Gastrocnemius medialis (tissue), 4 donors: ENCODE measurements around the gene PRCC. TPM values are rescaled to one million over a fixed set of nuclear protein-coding genes. Genes with fewer than 3 reads are reported as not detected.

Experiments
- ATAC-seq, 2 donors: fragments of 150-250 bp; one replicate each; pipeline ENCODE4 v1.9.1; 2016
- DNase-seq, 2 donors: peaks; one replicate each; pipeline ENCODE4 v3.0.0-alpha.2; 2019
- H3K27ac ChIP-seq, 4 donors: fragments of 200-600 bp; sonication (generic); 1 replicate in 1 of 4; 2 replicates in 3 of 4; pipeline ENCODE4 v1.5.1; 2016 to 2018; ENCODE audit warnings: mild to moderate bottlenecking in 2 of 4, moderate library complexity in 1 of 4
- H3K27me3 ChIP-seq, 3 donors: fragments of 200-600 bp; sonication (generic) in 2 of 3; 1 replicate in 1 of 3; 2 replicates in 2 of 3; pipeline versions ENCODE4 v1.5.1 to v1.6.0; 2016 to 2019; ENCODE audit warnings: mild to moderate bottlenecking in 1 of 3, moderate library complexity in 1 of 3
- H3K36me3 ChIP-seq, 2 donors: fragments of 200-600 bp; sonication (generic) in 1 of 2; one replicate each; pipeline ENCODE4 v1.5.1; 2017 to 2018
- H3K4me1 ChIP-seq, 2 donors: fragments of 200-600 bp; sonication (generic) in 1 of 2; one replicate each; pipeline ENCODE4 v1.5.1; 2016 to 2017; ENCODE audit warnings: mild to moderate bottlenecking in 2 of 2
- H3K4me3 ChIP-seq, 4 donors: fragments of 200-600 bp; sonication (generic) in 3 of 4; 1 replicate in 1 of 4; 2 replicates in 3 of 4; pipeline ENCODE4 v1.5.1; 2016 to 2019; ENCODE audit warnings: mild to moderate bottlenecking in 2 of 4
- H3K9me3 ChIP-seq, 3 donors: fragments of 200-600 bp; sonication (generic) in 2 of 3; 1 replicate in 1 of 3; 2 replicates in 2 of 3; pipeline ENCODE4 v1.5.1; 2016 to 2019
- CTCF ChIP-seq, 5 experiments: fragments of 450-650 bp in 3 of 5; fragments of 200-600 bp in 2 of 5; sonication (generic) in 2 of 5; IDR thresholded peaks in 4 of 5; conservative IDR thresholded peaks in 1 of 5; 1 replicate in 4 of 5; 2 replicates in 1 of 5; pipeline ENCODE4 v1.5.1; 2016 to 2019; ENCODE audit warnings: antibody characterized with exemption in 5 of 5, mild to moderate bottlenecking in 3 of 5, moderate library complexity in 3 of 5
- POLR2A ChIP-seq, 2 donors: fragments of 450-650 bp; IDR thresholded peaks; one replicate each; pipeline ENCODE4 v1.6.1; 2017; ENCODE audit warnings: antibody characterized with exemption in 2 of 2, mild to moderate bottlenecking in 2 of 2, moderate library complexity in 2 of 2
- in situ Hi-C, 4 donors: fragments of 200-750 bp; cut with MboI; loops; one replicate each; pipeline versions ENCODE4 v1.15.0 to v1.8.0; 2017; ENCODE audit warnings: low sequenced_read_pairs in 4 of 4
- intact Hi-C: fragments of 100-400 bp; cut with DNase I; formaldehyde crosslinking; loops from one replicate; pipeline ENCODE4 v1.15.1; 2023; ENCODE audit warnings: low total_unique reads
- total RNA-seq, 4 donors: library from RNA; depleted of rRNA; stranded (reverse); fragments of >200 nt; gene quantifications; one replicate each; pipeline versions ENCODE4 v1.1.0 to v1.2.3, GENCODE V29; 2016

The PRCC gene
- total RNA-seq, 4 donors from 2014 or later: 42.8 to 62.3 (median 46.5) TPM

- TF ChIP-seq CTCF (IDR thresholded peaks at IDR 0.05 in 4 of 5, conservative IDR thresholded peaks at IDR 0.05 in 1 of 5): no peak
- TF ChIP-seq POLR2A (IDR thresholded peaks at IDR 0.05): no peak
- Histone ChIP-seq H3K27me3 (no peaks in the 10 kb centered on the region), H3K27ac (peak overlapping the region; percentile 21 to 68 (median 53)), H3K4me1 (peaks cover 42 to 59% of the 10 kb centered on the region in 2 donors), H3K9me3 (no peaks in the 10 kb centered on the region), H3K4me3 (no peak overlapping the region), H3K36me3 (no peaks in the 10 kb centered on the region)
- ATAC-seq (peak; percentile 40 to 57), DNase-seq (peak; percentile 47 to 57)
- intact Hi-C loops: no loop called here
- in situ Hi-C loops: no loop called here
Measured at GRCh38 chr1:156805766-156806511, 38.6 kb downstream of the PRCC start.

- no peak for DNase-seq
- Histone ChIP-seq H3K9me3 (no peaks in the 10 kb centered on the region), H3K36me3 (no peaks in the 10 kb centered on the region), H3K4me1 (peaks cover 34 to 51% of the 10 kb centered on the region in 2 donors), H3K27me3 (no peaks in the 10 kb centered on the region), H3K4me3 (no peak overlapping the region), H3K27ac (peak overlapping the region; percentile 21 to 68 (median 53))
- no peak for ATAC-seq
- in situ Hi-C loops: no loop called here
- intact Hi-C loops: no loop called here
- TF ChIP-seq POLR2A (IDR thresholded peaks at IDR 0.05) (no peak), CTCF (IDR thresholded peaks at IDR 0.05 in 4 of 5, conservative IDR thresholded peaks at IDR 0.05 in 1 of 5) (no peak)
Measured at GRCh38 chr1:156806512-156807440, 39.4 kb downstream of the PRCC start.

DNA sequence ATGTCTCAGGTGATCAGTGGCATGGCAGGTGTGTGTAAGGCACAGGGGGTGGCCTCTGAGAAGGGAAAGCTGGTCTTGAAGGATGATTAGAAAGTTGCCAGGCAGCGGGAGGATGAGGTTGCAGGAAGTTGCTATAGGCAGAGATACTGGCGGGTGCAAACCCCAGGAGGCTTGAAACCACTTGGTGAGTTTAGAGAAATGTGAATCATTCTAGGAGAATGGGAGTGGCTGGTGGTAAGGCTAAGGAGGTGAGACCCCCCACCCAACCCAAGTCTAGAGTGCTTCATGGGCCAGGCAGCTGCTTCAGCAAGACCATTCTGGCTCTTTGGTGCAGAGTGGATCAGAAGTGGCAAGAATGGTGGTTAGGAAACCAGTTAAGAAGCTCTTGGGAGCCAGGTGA is 40.3 kb downstream of the PRCC start:
- intact Hi-C loops (no loop called here), in situ Hi-C loops (no loop called here)
- H3K27me3 ChIP-seq: no peaks in the 10 kb centered on the region
- DNase-seq: no peak
- peaks cover 29 to 43% of the 10 kb centered on the region in 2 donors for H3K4me1 ChIP-seq
- no peak overlapping the region for H3K4me3 ChIP-seq
- H3K27ac ChIP-seq: no peak overlapping the region
- TF ChIP-seq POLR2A (IDR thresholded peaks at IDR 0.05) (no peak), CTCF (IDR thresholded peaks at IDR 0.05 in 4 of 5, conservative IDR thresholded peaks at IDR 0.05 in 1 of 5) (no peak)
- no peak for ATAC-seq
- H3K36me3 ChIP-seq: no peaks in the 10 kb centered on the region
- no peaks in the 10 kb centered on the region for H3K9me3 ChIP-seq

GRCh38 chr1:156808186-156809030 is 41.1 kb downstream of the PRCC start:
- Histone ChIP-seq H3K9me3 (no peaks in the 10 kb centered on the region), H3K36me3 (no peaks in the 10 kb centered on the region), H3K4me3 (no peak overlapping the region), H3K4me1 (peaks cover 29 to 41% of the 10 kb centered on the region in 2 donors), H3K27ac (no peak overlapping the region), H3K27me3 (no peaks in the 10 kb centered on the region)
- in situ Hi-C loops (no loop called here), intact Hi-C loops (no loop called here)
- ATAC-seq (no peak), DNase-seq (no peak)
- no peak for TF ChIP-seq CTCF (IDR thresholded peaks at IDR 0.05 in 4 of 5, conservative IDR thresholded peaks at IDR 0.05 in 1 of 5)
- TF ChIP-seq POLR2A (IDR thresholded peaks at IDR 0.05): no peak
